DMS 273 treated with DMSO at 0.1 percent for 48 hours (cell line): ENCODE results near the gene CAMTA1.

Experiments used
- DNase-seq: peaks from one replicate; lab custom pipeline; 2025; lab: John Stamatoyannopoulos, UW

Gene CAMTA1

DNA sequence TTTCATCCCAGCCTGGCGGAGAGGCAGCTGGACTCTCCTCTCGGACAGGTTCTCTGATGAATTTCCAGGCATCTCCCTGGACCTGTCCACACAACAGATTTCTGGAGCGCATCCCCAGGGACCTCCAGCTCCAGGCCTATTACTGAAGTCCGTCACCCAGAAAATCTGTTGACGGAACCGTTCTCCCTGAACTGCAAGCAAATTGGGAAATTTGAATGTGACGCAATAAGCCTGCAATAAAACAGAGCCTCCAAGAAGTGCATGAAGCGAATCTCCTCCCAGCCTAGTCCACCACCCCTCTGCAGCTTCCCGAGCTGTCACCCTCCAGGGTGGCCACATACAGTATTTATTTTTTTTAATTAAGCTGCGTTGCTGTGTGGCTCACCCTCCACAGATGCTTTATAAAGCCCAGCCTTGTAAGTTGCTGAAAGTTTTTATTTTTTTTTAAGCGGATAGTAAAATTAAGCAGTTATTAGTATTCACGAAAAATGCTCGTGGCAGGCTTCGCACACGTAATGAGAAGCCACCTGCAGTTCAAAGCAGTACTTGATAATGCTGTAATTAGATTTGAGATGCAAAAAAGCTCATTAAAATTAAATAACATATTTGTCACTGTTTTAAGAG is 173.3 kb downstream of the CAMTA1 start:
- DNase-seq = no peak

DNA sequence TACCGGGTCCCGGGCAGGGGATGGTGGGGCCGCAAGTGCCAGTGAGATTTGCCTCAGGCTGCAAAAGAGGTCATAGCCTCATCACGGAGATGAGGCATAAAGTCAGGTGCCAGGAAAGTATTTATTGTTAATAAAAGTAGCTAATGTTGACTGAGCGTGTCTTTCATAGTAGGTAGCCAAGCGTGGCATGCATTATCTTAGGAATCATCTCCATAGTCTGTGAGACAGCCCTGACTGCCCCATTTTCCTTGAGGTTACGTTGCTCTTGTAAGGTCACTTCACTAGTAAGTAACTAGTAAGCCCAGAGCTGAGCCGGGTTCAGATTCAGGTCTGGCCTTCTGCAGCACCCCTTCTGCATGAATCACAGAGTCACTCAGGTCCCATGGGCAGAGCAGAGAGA is 174.2 kb downstream of the CAMTA1 start:
- DNase-seq = no peak

DNA sequence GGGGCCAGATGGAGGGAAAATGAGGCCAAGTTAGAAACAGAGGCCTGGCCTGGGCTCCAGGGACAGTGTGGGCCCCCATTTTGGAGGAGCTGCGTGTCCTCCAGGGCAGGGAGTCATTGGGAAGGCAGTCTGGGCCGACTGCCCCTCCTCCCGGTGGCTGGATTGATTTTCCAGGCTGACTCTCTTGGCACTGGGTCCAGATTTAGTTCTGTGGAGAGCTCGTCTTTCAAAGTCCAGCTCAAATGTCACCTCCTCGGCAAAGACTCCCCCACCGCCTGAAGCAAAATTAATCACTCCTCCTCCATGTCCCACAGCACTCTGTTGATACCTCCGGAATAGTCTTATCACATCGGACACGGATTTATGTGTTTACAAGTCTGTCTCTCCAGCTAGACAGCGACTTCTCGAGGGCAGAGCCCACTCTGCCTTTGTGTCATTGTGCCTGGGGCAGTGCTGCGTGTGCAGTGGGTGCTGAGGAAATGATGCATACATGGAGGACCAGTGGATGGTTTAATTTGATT is 175.1 kb downstream of the CAMTA1 start:
- peak; percentile 11 for DNase-seq

DNA sequence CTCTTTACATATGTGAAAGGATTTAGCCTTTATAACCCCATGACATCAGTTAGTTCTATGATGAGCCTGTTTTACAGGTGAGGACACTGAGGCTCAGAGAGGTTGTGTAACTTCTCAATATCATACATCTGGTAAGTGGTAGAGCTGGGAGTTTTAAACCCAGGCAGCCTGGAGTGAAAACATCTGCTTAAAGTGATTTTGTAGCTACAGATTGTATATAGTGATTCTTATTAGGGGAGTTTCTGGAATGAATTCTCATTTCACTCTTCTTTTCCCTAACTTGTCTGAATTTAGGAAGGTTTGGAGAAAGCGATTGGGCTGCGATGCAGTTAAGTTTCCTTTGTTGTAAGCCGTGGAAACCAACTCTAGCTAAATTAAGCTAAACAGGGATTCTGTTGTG is 175.6 kb downstream of the CAMTA1 start:
- no peak for DNase-seq

DNA sequence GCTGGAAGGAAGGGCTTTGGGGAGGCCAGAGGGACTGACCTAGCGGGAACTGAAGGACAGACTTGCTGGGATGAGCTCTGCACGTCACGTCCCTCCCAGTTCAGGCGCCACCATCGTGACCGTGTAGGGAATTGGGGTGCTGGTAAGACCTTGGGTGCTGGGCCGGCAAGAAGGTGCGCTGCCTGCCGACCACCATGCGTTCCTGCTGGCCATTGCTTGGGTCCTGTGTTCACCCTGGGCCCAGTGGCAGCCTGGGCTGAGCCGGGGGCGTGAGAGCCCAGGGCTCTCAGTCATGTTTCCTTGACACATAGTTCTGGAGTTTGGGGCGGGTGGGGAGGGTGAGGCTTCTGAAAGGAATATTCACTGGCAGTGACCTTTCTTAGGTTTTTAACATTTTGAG is 176.0 kb downstream of the CAMTA1 start:
- no peak for DNase-seq

DNA sequence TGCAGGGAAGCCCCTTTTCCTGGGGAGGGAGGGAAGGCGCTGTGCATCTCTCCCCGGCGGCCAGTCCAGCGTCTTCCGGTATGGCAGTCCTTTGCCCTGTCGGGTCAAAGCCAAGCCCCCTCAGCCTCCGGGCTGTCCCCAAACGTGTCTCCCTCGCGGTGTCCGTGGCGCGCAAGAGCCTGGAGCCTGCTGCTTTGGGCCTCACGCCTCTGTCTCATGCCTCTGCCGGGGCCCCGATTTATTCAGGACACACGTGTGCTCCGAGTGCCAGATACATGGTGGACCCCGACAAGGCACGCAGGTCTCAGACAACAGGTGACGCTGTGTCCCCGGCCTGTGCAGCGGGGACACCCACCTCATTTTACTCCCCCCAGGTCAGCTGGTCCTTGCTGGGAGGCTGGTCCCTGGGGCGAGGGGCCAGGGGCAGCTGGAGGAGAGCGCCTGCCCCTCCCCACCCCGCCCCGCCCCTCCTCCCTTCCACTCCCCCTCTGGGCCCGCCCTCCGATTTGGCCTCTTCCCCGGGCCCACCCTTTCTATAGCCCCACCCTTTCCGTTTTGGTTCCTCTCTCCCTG is 176.7 kb downstream of the CAMTA1 start:
- no peak for DNase-seq

DNA sequence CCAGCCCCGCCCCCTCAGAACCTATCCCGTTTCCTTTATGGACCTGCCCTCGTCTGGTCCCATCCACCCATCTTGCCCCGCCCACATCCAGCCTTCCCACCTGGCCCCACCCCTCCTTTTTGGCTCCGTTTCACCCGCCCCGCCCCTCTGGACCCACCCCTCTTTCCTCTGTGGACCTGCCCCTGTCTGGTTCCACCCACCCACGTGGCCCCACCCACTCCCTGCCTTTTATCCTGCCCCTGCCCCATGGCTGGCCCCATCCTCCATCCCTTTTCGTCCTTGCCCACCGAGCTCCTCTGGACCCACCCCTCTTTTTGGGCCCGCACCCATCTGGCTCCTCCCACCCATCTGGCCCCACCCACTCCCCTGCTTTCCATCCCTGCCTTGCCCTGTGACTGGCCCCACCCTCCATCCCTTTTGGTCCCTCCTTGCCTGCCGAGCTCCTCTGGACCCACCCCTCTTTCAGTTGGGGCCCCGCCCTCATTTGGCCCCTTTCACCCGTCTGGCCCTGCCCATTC is 177.3 kb downstream of the CAMTA1 start:
- no peak for DNase-seq

DNA sequence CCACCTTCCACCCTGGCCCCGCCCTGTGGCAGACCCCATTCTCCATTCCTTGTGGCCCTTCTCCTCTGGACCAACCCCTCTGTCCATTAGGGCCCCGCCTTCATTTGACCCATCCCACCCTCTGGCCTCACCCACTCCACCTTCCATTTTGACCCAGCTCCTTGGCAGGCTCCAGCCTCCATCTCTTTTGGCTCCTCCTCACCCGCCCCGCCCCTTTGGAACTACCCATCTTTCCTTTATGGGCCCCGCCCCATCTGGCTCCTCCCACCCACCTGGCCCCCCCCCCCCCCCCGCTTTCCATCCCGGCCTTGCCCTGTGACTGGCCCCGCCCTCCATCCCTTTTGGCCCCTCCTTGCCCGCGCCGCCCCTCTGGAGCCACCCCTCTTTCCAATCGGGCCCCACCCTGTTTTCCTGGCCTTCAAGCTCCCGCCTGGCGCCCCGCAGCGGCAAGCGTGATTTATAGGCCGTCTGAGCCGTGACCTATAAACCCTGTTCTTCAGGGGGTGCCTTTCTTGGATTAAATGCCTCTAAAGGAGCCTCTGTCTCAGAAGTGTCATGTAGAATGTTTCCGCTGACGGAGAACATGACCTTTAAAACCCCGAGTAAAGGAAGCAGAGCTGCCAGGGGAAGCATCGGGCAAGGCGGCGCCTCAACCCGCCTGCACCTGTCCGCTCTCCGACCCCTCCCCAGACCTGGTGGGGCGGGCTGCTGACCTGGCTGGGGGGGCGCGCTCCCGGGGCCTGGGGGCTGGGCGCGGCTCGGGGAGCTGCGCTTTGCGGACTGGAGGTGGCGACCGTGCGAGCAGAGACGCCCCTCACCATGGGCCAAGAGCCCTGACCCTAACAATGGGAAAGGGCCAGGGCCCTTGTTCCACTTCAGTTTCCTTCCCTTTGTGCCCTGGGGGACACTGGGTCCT is 178.0 kb downstream of the CAMTA1 start:
- DNase-seq = no peak

DNA sequence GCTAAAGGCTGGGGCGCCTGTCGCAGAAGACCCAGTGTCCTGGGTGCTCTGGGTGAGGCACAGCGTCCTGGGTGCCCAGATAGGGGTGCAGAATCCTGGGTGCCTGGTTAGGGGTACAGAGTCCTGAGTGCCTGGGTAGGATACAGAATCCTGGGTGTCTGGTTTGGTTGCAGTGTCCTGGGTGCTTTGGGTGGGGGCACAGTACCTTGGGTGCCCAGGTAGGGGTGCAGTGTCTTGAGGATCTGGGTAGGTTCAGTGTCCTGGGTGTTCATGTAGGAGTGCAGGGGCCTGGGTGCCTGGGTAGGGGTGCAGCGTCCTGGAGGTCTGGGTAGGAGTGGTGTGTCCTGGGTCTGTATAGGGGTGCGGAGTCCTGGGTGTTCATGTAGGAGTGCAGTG is 178.7 kb downstream of the CAMTA1 start:
- DNase-seq = no peak

DNA sequence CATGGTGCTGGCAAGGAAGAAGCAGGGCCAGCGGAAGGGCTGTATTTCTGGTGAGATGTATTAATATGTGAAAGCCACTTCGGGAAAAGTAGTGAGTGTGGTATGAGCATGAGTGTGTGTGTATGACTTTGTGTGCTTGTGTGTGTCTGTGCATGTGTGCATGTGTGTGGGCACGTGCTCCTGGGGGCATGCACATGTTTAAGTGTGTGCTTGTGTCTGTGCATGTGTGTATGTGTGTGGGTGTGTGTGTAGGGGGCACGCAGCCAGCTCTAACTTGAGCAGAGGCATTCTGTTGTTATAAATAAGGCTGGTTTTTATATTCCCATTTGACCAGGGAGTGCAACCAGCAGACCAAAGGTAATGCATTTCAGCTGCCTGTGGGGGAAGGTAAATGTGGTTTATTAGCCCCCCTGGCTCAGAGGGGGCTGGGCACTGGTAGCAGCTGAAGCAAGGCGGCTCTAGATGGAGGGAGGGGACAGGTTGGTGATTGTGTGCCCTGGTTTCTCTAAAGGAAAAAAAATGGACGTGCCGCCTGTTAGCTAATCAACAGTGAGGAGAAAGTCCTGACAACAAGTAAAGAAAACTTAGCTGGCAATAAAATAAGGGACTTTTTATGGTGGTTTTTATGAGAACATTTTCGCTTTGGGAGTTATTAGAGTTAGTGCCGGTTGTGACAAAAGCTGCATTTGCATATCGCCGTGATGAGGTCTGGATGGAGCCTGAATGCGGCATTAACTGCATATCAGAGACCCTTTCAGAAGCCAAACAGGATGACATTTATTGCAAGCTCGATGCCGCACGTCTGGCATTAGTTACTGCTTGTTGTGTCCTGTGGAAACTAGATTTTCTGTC is 180.1 kb downstream of the CAMTA1 start:
- no peak for DNase-seq

DNA sequence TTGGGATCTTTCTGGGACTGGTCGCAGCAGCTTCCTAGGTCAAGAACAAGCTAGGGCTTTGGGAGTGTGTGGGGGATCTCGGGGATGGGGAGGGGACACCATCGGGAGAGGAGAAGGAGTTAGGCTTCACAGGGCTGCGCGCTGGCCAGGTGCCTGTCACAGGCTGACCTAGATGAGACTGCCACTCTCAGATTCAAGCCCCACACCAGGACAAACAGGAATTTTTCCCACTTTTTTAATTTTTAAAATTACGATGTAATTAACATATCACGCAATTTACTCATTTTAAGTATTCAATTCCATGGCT is 180.6 kb downstream of the CAMTA1 start:
- no peak for DNase-seq

DNA sequence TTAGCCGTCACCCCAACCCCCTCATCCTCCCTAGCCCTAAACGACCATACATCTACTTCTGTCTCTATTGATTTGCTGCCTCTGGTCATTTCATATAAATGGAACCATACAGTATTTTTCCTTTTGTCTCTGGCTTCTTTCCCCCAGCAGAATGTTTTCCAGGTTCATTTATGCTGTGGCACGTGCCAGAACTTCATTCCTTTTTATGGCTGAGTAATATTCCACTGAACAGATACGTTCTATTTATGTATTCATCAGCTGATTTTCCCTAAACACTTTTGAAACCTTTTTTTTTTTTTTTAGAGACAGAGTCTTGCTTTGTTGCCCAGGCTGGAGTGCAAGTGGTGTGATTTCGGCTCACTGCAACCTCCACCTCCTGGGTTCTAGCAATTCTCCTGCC is 181.1 kb downstream of the CAMTA1 start:
- no peak for DNase-seq

DNA sequence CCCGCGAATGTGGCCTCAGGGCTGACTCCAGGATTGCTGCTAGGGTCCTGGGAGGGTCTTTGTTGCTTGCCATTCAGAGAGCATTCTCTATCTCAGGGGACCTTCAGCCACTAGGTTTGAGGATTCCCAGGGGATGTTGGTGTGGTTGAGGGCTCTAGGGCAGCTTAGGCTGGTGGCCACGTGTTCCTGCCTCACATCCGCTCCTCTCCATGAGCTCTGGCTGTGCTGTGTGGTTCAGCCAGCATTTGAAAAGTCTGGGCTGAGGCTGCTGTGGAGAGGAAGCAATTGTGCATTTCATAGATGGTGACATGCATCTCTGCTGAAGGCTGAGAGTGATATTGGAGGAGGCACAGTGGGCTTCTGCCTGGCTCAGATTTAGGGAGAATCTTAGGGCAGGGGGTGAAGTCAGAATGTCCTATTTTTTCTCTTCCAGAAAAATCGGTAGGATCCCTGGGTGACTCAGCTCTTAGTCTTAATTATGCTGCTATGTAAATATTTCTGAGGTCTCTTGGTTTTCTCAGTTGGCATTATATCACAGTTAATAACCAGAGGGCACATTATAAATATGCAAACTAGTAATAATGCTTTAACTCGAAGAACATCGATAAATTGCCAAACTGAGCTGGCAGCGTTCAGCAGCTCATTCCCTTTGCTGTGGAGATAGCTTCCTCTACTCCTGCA is 182.3 kb downstream of the CAMTA1 start:
- DNase-seq = no peak

DNA sequence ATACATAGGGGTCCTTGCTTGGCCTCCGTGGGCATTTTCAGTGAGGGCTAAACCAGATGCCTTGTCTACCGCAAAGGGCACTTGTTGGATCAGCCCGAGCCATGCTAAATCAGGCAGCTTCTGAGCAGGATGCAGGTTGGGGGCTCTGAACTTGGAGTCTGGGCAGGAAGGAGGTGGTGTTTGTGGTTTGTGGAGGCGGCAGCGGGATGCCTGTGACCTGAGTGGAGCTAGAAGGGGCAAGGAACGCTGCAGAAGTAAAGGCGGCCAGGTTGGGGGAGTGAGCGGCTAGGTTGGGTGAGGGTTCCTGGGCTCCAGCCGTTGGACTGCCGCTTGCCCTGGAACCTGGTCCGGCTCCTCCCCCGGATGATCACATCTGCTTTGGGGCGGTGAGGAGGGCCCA is 183.9 kb downstream of the CAMTA1 start:
- DNase-seq = no peak

DNA sequence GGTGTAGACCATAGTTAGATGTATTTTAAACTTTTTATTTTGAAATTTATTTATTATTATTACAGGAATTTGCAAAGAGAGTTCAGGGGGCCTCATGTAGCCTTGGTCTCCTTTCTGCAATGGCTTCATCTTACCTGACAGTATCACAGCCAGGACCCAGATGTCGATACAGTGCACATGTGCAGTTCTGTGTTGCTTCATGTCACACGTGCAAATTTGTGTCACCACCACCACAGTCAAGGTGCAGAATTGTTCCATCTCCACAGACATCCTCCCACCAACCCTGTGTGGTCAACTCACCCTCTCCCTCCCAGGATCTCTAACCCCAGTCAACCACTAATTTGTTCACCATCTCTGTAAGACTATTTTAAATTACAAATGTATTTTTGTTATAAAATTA is 184.5 kb downstream of the CAMTA1 start:
- DNase-seq = no peak

DNA sequence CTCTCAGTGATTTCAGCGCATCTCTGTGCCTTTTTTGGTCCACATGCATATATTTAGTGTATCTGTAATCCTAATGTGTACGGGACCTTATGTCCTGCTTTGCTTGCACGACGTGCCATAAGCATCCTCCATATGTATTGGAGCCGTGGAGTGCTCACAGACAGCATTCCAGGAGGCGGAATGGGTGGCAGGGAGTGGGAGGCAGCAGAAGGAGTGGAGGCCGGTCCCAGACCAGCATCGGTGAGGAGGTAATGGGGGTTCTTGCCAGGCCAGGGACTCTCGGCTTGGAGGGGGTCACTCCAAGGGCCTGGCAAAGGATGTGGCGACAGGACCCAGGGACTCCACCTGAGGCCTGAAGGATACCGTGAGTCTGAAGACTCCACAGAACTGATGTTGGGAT is 185.0 kb downstream of the CAMTA1 start:
- no peak for DNase-seq

DNA sequence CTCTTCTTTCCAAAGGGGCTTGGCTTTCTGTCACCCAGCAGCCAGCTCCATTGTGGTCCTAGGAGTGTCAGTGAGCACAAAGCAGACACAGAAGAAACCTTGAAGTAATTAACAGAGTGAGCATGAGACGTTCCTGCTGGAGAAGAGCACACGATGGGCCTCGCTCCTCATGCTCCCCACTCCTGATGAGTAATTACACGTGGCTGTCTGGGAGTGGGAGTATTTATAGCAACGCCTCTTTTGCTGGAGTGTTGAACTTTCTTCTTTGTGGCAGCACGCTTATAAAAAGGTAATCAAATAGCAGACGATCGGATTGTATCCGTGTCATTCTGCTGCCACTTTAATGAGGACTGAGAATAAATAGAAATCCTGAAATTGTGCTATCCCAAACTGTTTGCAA is 185.8 kb downstream of the CAMTA1 start:
- DNase-seq = no peak

DNA sequence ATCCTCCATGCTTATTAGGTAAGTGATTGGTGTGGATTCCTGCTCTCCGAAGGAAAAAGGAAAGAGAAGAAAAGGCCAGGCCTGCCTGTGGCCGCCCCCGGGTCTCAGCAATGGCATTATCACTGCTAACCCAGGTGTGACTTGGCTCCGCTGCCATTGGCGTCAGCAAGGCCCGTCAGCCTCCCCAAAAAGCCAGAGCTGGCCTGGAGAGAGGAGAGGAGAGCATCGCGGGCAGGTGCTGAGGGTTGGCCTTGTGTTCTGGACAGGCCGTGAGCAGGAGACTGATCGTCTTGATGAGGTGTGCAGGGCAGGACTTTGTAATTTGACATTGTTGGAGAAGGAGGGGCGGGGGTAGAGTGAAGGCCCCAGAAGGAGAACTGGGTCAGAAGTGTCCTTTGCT is 186.4 kb downstream of the CAMTA1 start:
- DNase-seq = no peak

DNA sequence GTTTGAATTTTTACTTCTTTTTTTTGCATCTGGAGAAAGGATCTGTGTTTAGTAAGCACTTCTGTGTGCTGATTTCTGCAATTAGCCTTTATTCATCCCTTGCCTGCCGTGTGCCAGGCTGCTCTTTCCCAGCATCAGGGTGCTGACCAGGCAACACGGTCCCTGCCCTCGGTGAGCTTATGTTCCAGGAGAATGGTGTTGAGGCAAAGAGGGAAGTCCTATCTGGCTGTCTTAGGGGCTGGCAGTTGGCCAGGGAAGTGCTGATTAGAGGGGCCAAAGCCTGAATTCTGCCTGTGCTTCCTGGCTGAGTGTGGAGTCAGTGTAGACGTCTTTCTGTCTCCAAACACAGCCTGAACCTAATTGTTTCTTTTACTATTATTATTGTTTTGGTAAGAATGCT is 187.1 kb downstream of the CAMTA1 start:
- no peak for DNase-seq

DNA sequence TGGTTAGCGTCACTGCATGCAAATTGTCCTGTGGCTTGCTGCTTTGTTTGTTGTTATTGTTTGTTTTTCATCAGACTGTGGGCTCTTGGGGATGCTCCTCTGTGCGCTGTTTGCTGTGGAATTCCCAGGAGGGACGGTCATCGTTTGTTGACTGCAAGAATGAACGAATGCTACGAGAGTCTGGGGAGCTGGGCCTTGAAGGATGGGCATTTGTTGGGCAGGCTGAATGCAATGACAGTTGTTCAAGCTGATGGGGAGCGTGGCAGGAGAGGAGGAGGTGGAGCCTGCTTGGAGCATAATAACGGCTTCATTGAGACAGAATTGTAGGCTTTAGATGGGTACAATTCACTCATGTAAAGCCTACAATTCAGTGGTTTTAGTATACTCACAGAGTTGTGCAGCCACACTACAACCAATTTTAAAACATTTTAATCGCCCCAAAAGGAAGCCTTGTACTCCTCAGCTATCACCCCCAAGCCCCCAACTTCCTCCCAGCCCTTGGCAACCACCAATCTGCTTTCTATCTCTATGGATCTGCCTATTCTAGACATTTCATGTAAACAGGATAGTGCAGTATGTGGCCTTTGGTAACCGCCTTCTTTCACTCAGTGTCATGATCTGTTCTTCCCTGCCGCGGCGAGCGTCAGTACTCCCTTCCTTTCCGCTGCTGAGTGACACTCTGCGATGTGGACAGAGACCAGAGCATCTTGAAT is 190.2 kb downstream of the CAMTA1 start:
- no peak for DNase-seq

DNA sequence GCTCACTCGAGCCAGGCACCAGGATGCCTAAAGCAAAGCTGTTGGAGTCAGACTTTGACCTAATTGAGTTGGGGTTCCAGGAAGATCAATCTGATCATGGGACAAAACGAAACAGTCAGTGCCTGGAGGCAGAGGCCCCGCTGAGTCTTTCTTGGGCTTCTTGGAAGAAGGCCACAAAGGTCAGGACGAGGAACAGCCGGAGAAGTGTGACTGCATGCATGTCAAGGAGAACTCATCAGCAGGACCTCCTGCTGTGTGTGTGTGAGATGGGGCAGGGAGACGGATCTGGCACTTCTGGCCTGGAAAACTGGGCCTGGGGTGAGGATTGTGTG is 190.8 kb downstream of the CAMTA1 start:
- DNase-seq = no peak
